Activated naive CD4-positive, alpha-beta T cell treated with anti-CD3 and anti-CD28 coated beads, Interleukin-2, amount 50 U/mL, for 16 hours (primary cell): ENCODE measurements around the gene PEF1.

Experiments used
- DNase-seq: peaks from one replicate; pipeline ENCODE4 v3.0.0-alpha.2; 2020

Gene PEF1, protein sequence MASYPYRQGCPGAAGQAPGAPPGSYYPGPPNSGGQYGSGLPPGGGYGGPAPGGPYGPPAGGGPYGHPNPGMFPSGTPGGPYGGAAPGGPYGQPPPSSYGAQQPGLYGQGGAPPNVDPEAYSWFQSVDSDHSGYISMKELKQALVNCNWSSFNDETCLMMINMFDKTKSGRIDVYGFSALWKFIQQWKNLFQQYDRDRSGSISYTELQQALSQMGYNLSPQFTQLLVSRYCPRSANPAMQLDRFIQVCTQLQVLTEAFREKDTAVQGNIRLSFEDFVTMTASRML

DNA sequence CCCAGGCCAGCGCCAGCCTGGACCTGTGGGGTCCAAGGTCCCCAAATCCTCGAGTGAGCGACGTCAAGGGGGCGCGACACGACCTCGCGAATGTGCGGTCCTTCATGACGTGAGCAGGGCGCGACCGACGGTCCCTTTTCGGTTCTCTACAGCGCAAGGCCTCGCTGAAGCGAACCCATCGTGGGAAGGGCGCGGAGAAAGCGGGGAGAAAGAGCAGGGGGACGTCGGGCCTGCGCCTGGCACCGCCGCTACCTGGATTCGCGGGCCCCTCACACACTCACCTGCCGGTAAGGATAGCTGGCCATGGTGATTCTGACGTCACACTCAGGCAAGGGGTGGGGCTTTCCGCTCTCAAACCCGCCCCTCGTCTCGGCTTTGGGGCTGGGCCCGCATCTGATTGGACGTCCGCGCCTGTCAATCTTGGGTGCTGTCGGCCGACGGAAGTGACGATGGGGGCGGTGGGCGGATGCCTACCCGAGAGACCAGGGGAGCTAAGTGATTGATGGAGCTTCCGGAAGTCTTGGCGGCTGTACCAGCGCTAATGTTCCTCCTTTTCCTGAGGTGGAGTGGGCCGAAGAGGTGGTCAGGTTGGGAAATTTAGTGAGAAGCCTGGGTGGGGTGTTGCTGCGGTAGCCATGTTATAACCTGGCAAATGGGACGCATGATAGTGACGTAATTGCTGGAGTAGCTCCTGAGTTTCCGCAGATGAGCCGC is at the start of gene PEF1:
TSS of gene PEF1 (minus strand) at position 317 of the 714 bp plus-strand sequence. CDS start at position 305, 12 bp downstream.
- DNase-seq: peak; percentile 100

DNA sequence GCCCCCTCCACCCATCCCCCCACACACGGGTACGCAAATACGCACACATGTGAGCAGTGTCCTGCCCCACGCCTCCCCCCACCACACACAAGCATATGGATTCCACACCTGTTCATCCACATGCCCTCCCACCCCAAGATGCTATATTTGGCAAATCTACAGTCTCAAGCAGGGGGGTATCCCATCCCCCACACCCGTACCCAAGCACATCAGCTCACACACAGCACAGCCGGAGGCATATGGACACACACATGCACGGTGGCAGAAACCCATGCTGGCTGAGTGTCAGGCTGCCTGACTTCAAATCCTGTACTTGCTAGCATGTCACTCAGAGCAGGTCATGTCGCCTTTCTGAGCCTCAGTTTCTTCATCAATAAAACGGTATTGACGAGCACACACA is 48.6 kb upstream of the PEF1 start:
- DNase-seq: no peak

DNA sequence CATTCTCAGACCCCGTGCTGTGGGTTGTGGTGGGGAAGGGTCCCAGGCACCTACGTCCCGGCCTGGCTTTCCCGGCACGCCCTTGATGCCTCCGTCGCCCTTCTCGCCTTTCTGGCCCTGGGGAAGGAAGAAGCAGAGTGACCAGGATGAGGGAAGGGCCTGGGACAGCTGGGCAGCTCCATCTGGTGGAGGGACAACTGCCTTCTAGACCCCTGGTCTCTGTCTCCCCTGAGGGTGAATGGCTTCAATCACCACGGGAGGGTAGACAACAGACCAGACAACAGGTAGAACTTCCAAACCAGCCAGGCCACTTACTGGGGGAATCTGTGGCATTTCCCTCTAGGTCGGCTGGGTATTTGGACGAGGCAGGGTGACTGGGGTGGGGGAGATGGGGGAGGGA is 47.3 kb upstream of the PEF1 start:
- DNase-seq: no peak

GRCh38 chr1:31691446-31691845 is 46.8 kb upstream of the PEF1 start:
- DNase-seq: no peak

DNA sequence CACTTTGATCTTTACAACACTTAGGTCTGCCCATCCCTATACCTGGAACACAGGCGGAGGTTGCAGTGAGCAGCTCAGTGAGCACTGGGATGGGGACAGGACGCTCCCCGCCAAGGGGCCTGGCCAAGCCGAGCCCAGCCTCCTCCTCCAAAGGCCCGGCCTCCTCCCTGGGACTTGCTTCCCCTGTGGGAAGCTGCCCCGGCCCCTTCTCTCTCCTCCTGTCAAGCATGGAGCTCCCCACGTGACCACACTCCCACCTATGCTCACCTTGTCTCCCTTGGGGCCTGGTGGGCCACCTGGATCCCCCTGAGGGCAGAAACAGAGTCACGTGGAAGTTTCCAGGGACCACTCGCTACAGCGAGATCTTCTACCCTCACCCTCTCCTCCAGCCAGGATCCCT is 46.2 kb upstream of the PEF1 start:
- DNase-seq: no peak

GRCh38 chr1:31689854-31690253 is 45.2 kb upstream of the PEF1 start:
- DNase-seq: no peak

DNA sequence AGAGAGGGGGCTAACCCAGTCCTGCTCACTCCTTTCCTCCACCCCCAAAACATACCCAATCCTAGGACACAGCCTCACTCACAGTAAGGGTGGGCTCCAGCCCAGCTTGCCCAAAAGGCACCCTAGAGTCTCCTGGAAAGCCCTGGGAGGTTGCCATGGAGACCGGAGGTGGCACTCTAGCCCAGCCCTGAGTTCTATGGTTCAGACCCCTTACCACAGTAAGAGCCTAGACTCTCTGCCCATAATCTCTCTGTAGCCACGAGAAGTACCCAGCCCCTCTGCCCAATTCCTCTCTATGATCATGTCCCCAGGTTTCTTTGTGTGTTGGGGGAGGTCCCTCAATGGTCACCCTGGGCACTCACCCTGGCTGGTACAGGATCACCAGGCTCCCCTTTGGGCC is 44.7 kb upstream of the PEF1 start:
- DNase-seq: no peak

DNA sequence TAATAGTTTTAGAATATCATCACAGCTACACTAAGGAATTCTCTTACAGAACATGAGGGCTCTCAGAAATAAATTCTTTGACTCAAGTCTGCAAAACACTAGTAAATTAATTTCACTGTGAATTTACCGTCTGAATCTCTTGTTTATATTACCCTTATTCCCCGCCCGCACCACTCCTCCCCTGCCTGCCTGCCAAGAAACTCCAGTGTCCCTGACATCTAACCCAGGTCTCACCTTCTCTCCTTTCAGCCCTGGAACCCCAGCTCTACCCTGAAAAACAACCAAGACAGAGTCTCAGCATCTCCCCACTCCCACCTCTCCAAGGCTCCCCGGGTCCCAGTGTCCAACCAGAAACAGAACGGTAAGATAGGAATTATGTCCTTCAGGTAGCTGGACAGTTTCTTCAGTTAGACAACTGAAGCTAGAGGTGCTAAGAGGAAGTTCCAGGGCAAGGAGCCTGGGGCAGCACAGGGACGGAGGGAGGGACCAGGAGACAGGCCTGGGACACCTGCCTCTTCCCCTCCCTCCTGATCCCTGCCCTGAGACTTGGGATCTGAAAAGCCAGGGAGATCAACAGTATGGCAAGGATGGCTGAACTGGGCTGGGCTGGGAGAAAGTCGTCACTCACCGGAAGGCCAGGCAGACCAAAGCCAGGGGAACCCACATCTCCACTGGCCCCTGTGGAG is 43.7 kb upstream of the PEF1 start:
- no peak for DNase-seq

- no peak for DNase-seq
Observed at GRCh38 chr1:31687601-31688000, 42.9 kb upstream of the PEF1 start.

- no peak for DNase-seq
Observed at GRCh38 chr1:31685795-31686194, 41.1 kb upstream of the PEF1 start.

GRCh38 chr1:31683997-31684396 is 39.3 kb upstream of the PEF1 start:
- DNase-seq: no peak

DNA sequence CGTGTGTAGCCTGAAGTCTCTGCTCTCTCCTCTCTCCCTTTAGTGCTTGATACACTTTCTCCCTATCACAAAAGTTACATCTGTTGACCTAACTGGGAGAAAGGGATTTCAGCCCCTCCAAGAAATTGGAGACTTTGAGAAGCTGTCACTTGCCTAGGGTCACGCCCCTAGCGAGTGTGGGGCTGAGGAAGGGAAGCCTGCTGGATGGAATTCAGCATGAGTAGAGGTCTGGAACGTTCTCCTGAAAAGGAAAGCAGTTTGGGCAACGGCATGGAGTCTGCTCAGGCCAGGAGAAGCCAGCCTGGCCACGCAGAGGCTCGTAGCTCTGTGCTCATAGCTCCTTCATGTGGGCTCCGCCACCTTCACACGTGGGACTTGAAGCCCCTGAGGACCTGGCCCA is 36.7 kb upstream of the PEF1 start:
- no peak for DNase-seq

- DNase-seq: no peak
Observed at GRCh38 chr1:31679676-31680230, 35.1 kb upstream of the PEF1 start.

DNA sequence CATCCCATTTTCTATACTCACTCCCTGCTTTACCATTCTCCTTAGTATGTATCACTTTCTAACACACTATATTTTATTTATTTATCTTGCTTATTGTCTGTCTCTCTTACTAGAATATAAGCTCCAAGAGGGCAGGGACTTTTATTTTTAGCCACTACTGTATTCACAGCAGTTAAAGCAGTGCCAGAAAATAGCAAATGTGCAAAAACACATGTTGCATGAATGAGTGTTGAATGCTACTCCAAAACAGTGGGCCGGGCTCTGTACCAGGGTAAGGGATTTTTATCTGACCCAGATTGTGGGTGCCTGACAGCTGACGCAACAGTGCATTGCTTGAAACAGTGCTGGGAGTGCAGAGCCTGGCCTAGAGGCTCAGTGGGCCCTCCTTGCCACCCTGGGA is 34.4 kb upstream of the PEF1 start:
- no peak for DNase-seq

DNA sequence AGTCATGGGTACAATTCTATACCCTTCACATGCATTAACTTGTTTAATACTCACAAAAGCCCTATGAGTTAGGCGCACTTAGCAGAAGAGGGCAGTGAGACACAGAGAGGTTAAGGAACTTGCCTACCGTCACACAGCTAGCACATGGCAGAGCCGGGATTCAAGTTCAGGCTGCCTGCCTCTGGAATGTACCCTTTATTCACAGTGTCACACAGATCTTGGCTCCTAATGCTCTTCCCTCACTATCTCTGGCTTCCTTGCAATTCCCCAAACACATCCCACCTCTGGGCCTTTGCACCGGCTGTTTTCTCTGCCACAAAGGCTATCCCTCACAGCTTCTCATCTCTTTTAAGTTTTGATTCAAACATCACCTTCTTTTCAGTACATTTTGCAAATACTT is 34.0 kb upstream of the PEF1 start:
- DNase-seq: no peak

DNA sequence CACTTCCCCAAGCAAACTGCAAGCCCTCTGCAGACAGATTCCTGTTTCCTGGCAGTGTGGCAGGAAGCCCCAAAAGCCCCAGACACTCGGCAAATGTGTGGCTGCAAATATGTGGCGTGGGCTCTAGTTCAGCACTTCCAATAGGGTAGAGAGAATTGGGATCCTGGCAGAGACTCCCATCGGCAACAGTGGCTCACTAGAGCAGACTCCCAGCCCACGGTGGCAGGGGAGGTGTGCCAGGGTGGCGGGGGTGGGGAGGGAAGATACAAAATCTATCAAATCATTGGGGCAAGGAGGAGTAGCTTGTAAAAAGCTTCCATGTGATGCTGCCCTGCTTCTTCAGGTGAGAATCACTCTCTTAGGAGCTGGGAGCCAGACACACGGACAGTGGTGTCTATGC is 33.3 kb upstream of the PEF1 start:
- no peak for DNase-seq

- DNase-seq: no peak
Observed at GRCh38 chr1:31677401-31677800, 32.7 kb upstream of the PEF1 start.

- no peak for DNase-seq
Observed at GRCh38 chr1:31675756-31676155, 31.1 kb upstream of the PEF1 start.

DNA sequence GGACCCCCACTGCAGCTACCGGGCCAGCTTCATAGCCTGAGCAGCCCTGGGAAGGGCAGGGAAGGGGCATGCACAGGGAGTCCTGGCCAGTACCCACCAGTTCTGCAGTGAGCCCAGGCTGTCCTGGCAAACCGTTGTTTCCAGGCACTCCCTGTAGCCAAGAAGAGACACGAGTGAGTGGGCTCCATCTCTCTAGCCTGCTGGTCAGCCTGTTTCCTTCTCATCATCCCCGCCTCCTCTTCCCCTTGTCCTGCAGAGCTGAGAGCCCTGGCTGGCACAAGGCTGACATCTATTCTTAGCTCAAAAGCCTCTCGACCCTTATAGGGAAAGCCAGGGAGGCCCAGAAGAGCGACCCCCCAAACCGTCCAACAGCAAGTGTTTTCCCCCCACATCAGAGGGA is 30.5 kb upstream of the PEF1 start:
- DNase-seq: no peak

GRCh38 chr1:31674626-31675025 is 29.9 kb upstream of the PEF1 start:
- no peak for DNase-seq

DNA sequence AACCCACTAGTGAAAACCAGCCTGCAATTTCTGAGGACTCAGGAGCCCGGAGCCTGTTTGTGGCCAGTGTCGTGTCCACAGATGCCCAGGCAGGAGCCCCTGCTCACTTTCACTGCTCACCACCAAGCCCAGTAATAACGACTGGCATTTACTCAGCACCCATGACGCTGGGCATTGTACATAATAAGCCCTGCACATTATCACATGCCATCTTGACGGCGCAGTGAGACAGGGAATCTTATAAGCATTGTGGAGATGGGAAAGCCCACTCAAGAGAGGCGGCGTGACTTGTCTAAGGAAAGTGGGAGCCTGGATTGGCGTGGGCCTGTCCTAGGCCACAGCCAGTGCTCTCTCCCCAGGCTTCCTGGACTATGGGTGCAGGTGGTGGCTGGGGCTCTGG is 28.8 kb upstream of the PEF1 start:
- DNase-seq: no peak

- no peak for DNase-seq
Observed at GRCh38 chr1:31672986-31673385, 28.3 kb upstream of the PEF1 start.

DNA sequence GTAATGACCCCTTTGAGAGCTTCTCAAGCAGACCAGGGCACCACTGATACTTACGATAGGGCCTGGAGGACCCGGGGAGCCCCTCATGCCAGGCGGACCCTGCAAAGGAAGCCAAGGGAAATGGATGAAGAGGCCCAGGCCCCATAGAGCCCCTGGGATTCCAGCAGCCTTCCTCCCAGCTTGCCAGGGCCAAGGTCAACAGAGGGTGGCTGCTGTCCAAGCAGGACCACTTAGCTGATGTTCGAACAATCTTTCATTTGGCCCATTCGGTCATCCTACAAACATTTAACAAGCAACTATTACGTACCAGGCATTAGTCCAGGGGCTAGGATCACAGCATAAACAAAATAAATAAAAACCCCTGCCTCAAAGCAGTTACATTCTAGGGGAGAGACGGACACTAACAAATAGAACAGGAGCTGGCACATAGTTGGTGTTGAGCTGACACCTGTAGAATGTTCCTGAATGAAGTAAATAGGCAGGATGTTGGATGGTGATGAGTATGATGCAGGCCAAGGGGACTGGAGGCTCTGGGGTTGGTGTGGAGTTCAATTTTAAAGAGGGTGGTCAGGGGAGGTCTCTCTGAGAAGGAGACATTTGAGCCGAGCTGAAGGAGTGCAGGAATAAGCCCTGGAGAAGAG is 27.0 kb upstream of the PEF1 start:
- no peak for DNase-seq
